Measurements from ENCODE around the gene SLC24A4.

SLC24A4 gene

GRCh38 chr14:92441751-92442504 lies 119.0 kb downstream of the SLC24A4 start:
- DNase-seq, result no peak

GRCh38 chr14:92443167-92443566 lies 120.2 kb downstream of the SLC24A4 start:
- DNase-seq, result no peak

GRCh38 chr14:92443741-92444140 lies 120.8 kb downstream of the SLC24A4 start:
- DNase-seq, result no peak

GRCh38 chr14:92446771-92447170 lies 123.8 kb downstream of the SLC24A4 start:
- no peak for DNase-seq

- no peak for DNase-seq
These were observed 124.6 kb downstream of the SLC24A4 start for GRCh38 chr14:92447416-92448197.

GRCh38 chr14:92448786-92449185 lies 125.8 kb downstream of the SLC24A4 start:
- DNase-seq, result no peak

- no peak for DNase-seq
These were observed 126.6 kb downstream of the SLC24A4 start for GRCh38 chr14:92449404-92450181.

GRCh38 chr14:92450351-92451070 lies 127.5 kb downstream of the SLC24A4 start:
- DNase-seq, result no peak

- DNase-seq, result no peak
These were observed 128.3 kb downstream of the SLC24A4 start for GRCh38 chr14:92451245-92451644.

- no peak for DNase-seq
These were observed 128.8 kb downstream of the SLC24A4 start for GRCh38 chr14:92451755-92452154.

- no peak for DNase-seq
These were observed 129.5 kb downstream of the SLC24A4 start for GRCh38 chr14:92452471-92452870.

GRCh38 chr14:92453691-92454090 lies 130.7 kb downstream of the SLC24A4 start:
- DNase-seq, result no peak

GRCh38 chr14:92455231-92455630 lies 132.3 kb downstream of the SLC24A4 start:
- no peak for DNase-seq

- DNase-seq, result peak in 1 of 2 experiments; percentile 51
These were observed 133.4 kb downstream of the SLC24A4 start for GRCh38 chr14:92456215-92457015.

- no peak for DNase-seq
These were observed 134.1 kb downstream of the SLC24A4 start for GRCh38 chr14:92457016-92457565.

- no peak for DNase-seq
These were observed 135.4 kb downstream of the SLC24A4 start for GRCh38 chr14:92458136-92459029.

- no peak for DNase-seq
These were observed 136.3 kb downstream of the SLC24A4 start for GRCh38 chr14:92459030-92459949.

GRCh38 chr14:92459950-92460421 lies 137.0 kb downstream of the SLC24A4 start:
- DNase-seq, result no peak

- no peak for DNase-seq
These were observed 137.6 kb downstream of the SLC24A4 start for GRCh38 chr14:92460541-92460915.

Data from NCI-H446 (cell line).